ENCODE measurements around the gene DICER1.
"Not testable (repeated sequence)": the region's sequence is repeated elsewhere in the genome, so short reads cannot be mapped to it uniquely, and the experiment has no call there.

The DICER1 gene

DNA sequence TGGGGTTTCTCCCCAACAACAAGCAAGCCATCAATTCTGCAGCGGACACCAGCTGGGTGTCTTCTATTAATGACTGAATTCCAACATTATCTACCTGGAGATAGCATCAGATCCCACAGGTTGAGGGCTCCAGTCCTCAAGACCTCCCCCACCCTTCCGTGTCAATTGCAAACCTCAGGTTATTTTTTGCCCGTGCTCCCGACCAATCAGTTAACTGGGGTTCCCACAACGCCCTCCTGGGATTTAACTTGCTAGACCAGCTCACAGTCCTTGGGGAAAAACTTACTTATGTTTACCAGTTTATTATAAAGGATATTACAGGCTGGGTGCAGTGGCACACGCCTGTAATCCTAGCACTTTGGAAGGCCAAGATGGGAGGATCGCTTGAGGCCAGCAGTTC lies 9.7 kb downstream of the DICER1 start:
- no peak for DNase-seq

DNA sequence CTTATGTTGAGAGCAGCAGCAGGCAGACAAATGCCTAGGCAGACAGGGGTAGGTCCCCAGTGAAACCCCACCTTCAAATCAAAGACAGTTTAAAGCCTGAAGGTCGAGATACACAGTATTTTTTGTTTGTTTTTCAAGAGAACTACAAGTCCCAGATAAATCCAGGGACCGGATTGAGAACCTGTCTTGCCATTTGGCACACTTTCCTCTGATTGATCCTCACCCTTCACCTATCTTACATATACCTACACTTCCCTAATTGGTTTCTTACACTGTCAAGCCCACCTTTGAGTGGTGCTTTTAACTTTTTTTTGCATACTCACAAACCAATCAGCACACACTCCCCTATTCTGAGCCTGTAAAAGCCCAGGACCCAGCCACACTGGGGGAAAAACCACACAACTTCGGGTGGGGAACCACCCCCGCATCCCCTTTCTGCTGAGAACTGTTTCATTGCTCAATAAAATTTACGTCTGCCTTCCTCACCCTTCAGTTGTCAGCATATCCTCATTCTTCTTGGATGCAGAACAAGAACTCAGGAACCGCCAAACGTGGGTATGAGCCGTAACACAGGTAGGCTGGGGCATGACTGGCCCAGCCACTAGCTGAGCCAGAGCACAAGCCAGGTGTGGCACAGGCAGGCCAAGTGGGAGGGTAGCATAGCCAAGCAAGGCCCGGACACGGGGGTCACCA lies 11.1 kb downstream of the DICER1 start:
- no peak for DNase-seq

- no peak for DNase-seq
Observed at GRCh38 chr14:95144849-95145248, 12.5 kb downstream of the DICER1 start.

GRCh38 chr14:95143808-95144620 lies 13.3 kb downstream of the DICER1 start:
- no peak for DNase-seq

GRCh38 chr14:95142208-95142607 lies 15.1 kb downstream of the DICER1 start:
- DNase-seq: no peak

- DNase-seq: no peak
Observed at GRCh38 chr14:95141684-95142083, 15.6 kb downstream of the DICER1 start.

DNA sequence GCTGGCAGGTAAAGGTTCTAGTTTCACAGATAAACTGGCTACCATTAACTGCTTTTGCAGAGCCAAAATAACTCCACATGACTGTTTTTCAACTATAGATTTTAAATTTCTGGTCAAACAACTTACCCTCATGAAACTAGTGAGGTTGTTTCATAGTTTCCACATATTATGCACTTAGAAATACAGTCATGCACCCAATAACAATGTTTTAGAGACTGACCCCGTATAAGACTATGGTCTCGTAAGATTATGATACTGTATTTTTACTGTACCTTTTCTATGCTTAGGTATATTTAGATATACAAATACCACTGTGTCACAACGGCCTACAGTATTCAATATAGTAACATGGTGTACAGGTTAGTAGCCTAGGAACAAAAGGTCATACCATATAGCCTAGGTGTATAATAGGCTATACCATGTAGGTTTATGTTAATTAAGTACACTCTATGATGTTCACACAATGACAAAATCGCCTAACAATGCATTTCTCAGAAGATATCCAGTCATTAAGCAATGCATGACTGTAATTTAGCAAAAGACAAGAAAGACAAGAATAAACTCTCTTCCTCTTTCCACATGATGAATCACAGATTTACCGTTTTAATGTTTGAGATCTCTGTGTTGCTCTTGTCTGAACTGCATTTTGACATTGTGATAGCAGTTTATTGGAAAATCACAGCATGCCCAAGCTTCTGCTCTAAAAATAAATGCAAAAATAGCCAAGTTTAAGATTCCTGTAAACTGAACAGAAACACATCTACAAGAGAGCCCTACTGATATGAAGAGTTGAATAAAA lies 17.1 kb downstream of the DICER1 start:
- no peak for DNase-seq

DNA sequence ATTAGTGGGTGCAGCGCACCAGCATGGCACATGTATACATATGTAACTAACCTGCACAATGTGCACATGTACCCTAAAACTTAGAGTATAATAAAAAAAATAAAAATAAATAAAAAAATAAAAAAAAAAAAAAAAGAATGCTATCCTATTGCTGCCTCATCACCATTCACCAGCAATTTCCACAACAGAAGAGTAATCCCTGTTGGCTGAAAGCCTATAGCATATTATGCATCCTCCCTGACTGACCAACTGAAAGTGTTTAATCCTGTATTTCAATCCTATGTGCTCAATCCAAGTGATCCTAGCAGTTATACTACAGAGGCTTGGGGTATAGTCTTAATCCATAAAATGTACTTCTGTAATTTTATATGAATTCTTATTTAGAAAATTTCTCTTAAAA lies 18.5 kb downstream of the DICER1 start:
- no peak for DNase-seq

DNA sequence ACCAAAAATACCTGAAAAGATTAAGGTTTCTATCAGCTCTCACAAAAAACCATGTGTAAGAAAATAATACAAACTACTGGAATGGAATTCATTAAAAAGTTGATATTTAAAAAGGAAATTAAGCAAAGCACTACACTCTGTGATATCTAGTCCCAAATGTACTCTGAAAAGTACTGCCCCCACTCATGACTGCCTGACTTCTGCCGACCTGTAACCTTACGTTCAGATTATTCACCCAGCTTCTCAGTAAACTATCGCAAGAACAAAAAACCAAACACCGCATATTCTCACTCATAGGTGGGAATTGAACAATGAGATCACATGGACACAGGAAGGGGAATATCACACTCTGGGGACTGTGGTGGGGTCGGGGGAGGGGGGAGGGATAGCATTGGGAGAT lies 18.9 kb downstream of the DICER1 start:
- DNase-seq: not testable (repeated sequence)

DNA sequence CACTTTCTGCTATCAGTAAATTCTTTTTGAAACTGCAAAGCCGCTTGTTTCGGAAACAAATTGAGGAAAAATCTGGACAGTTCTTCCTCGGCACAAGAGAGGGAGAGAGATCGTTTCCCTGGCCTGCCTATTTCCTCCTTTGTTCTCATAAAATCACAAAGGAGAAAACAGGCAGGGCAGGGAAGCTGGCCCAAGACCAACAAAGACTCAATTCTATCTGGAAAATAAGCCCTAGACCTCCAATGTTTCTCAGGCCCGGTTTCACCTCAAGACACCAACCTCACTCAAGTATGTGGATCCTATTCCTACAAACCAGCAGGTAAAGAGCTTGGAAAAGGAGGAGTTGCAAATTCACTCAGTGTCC lies 19.5 kb downstream of the DICER1 start:
- DNase-seq: no peak

DNA sequence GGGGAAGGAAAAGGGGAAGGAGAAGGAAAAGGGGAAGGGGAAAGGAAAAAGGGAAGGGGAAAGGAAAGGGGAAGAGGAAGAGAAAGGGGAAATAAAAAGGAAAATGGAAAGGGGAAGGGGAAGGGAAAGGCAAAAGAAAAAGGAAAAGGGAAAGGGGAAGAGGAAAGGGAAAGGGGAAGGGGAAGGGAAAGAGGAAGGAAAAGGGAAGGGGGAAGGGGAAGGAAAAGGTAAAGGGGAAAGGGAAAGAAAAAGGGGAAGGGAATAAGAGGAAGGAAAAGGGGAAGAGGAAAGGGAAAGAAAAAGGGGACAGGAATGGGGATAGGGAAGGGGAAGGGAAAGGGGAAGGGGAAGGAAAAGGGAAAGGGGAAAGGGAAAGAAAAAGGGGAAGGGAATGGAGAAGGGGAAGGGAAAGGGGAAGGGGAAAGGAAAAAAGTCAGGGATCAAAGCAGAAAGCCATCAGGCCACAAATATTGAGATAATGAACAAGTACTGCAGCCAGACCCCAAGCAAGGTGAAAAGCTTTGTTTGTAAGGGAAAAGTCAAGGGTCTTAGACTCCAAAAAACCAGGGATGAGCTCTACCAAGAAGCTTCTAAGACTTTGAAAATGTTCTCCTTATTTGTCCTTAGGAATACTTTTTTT lies 20.0 kb downstream of the DICER1 start:
- DNase-seq: no peak

GRCh38 chr14:95136631-95137030 lies 20.7 kb downstream of the DICER1 start:
- no peak for DNase-seq

DNA sequence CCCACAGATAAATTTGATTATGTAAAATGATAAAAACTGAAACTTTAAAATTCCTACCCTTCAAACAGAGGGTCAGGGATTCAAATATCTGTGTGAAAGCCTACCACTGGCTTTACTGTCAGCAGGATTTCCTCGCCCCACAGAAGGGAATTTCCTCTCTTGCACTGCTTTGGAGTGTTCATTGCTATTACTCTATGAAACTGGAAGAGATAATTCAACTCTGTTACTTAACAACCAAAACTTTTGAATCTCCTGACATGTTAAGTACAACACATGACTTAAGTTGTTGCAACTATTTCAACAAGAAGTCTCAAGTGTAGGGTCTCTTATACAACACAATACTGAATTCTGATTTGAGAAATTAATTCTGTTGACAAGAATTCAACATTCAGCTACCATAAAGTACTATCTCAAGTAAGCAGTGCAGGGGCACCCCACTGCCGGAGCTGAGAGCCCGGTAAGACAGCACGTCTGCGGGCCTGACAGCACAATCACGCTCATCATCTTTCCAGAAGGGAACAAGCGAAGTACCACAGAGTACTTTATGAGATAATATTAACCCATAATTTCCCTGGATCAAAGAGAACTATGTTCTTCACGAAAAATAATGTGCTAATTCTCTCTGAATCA lies 22.9 kb downstream of the DICER1 start:
- no peak for DNase-seq

DNA sequence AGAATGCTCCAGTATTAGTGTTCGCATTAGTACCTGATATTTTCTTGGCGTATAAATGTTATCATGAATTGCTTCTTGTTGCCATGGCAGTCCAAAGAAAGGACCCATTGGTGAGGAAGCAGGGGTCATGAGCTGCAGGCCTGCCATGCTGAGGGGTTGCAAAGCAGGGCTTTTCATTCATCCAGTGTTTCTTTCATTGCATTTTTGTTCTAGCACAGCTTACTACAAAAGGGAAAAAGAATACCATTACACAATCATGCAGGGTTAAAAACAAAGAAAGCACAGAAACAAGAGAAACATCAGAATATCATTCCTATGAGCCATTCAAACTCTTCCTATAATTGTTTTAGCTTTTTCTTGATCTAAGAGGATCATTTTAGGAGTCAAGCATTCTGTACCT lies 24.0 kb downstream of the DICER1 start:
- DNase-seq: no peak

DNA sequence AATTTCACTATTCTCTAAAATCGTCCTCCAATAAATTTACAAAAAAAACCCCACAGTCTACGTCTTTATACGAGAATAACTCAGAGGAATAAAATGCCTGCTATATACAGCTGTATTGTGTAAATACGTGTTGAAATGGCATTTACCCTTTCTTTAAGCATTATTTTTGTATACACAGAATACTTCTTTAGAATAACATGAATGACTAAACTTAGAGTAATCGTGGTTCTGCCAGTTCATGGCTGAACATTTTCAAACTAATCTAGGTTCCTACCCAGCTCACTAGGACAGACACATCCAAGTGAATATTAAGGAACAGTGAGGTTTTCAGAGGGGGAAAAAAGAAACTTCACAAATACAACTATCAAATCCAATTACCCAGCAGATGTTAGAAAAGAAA lies 24.6 kb downstream of the DICER1 start:
- no peak for DNase-seq

GRCh38 chr14:95130549-95130948 lies 26.8 kb downstream of the DICER1 start:
- no peak for DNase-seq

- DNase-seq: no peak
Observed at GRCh38 chr14:95128140-95128539, 29.2 kb downstream of the DICER1 start.

GRCh38 chr14:95127531-95127911 lies 29.8 kb downstream of the DICER1 start:
- DNase-seq: no peak

- peak; percentile 7 for DNase-seq
Observed at GRCh38 chr14:95126906-95127530, 30.3 kb downstream of the DICER1 start.

DNA sequence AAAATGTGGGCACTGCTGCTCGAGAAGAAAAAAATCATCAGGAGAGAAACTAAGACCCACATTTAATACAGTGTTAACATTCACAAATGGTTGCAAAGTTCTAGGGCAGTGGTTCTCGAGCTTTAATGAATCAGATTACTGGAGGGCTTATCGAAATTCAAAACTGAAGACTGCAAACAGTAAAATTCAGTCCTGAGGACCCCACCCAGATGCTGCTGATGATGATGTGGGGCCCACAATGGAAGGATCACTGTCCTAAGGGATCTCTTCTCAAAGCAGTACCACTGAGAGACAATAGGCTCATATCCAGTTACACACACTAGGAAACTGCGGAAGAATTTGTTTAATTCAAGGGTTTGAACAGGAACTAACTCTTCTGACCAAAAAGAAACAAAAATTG lies 31.4 kb downstream of the DICER1 start:
- peak; percentile 14 for DNase-seq

DNA sequence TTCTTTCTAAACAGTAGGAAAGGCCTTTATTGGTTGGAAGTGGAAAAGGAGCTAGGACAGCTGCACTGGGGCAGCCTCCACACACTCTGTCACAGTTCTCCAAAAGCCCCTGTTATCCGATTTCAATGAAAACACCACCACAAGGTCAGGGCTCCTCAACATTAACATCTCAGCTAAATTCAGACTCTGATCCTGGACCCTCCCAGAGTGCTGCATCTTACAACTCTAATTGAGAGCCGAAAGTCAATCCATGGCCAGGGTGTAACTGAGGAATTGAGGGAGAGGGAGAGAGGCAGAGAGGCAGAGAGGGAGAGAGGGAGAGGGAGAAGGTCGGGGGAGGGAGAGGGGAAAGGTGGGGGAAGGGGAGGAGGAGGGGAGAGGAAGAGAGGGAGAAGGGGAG lies 32.1 kb downstream of the DICER1 start:
- DNase-seq: peak; percentile 16

- DNase-seq: peak; percentile 93
Observed at GRCh38 chr14:95123891-95124579, 33.3 kb downstream of the DICER1 start.
